HL-60/S4 treated with phorbol 12-myristate 13-acetate at 8.2 ng/mL for 4 days and 3 days (cell line): ENCODE data around the gene MEGF6.

Experiments
- in situ Hi-C: fragments of 300-500 bp; cut with MboI; formaldehyde crosslinking; loops from 2 replicates; pipeline ENCODE4 v1.15.0; 2022; ENCODE audit warnings: low sequenced_read_pairs

The MEGF6 gene

GRCh38 chr1:3610527-3611169, 660 bp downstream of the MEGF6 start:
- in situ Hi-C loops: no loop called here

- in situ Hi-C loops: no loop called here
Observed at GRCh38 chr1:3609769-3610526, 1.4 kb downstream of the MEGF6 start.

- in situ Hi-C loops: no loop called here
Observed at GRCh38 chr1:3609016-3609768, 2.1 kb downstream of the MEGF6 start.

- in situ Hi-C loops: no loop called here
Observed at GRCh38 chr1:3608154-3608553, 3.2 kb downstream of the MEGF6 start.

- in situ Hi-C loops: no loop called here
Observed at GRCh38 chr1:3607703-3608065, 3.6 kb downstream of the MEGF6 start.

- in situ Hi-C loops: no loop called here
Observed at GRCh38 chr1:3606779-3607702, 4.3 kb downstream of the MEGF6 start.

- in situ Hi-C loops: no loop called here
Observed at GRCh38 chr1:3604997-3605823, 6.1 kb downstream of the MEGF6 start.

- in situ Hi-C loops: no loop called here
Observed at GRCh38 chr1:3604468-3604974, 6.8 kb downstream of the MEGF6 start.

- in situ Hi-C loops: no loop called here
Observed at GRCh38 chr1:3603571-3604467, 7.5 kb downstream of the MEGF6 start.

- in situ Hi-C loops: no loop called here
Observed at GRCh38 chr1:3603156-3603555, 8.2 kb downstream of the MEGF6 start.

GRCh38 chr1:3602375-3602774, 8.9 kb downstream of the MEGF6 start:
- in situ Hi-C loops: no loop called here

GRCh38 chr1:3601743-3602142, 9.6 kb downstream of the MEGF6 start:
- in situ Hi-C loops: no loop called here

- in situ Hi-C loops: no loop called here
Observed at GRCh38 chr1:3600354-3600753, 11.0 kb downstream of the MEGF6 start.

- in situ Hi-C loops: no loop called here
Observed at GRCh38 chr1:3599816-3600215, 11.5 kb downstream of the MEGF6 start.

GRCh38 chr1:3599286-3599811, 12.0 kb downstream of the MEGF6 start:
- in situ Hi-C loops: no loop called here

GRCh38 chr1:3598522-3599285, 12.6 kb downstream of the MEGF6 start:
- in situ Hi-C loops: no loop called here

- in situ Hi-C loops: no loop called here
Observed at GRCh38 chr1:3598051-3598491, 13.2 kb downstream of the MEGF6 start.

GRCh38 chr1:3597599-3597964, 13.7 kb downstream of the MEGF6 start:
- in situ Hi-C loops: no loop called here
